ENCODE results near the gene ARHGAP28.
"Not testable (repeated sequence)": the region's sequence is repeated elsewhere in the genome, so short reads cannot be mapped to it uniquely, and the experiment has no call there.

The ARHGAP28 gene

GRCh38 chr18:6775702-6776101 is 46.2 kb downstream of the ARHGAP28 start:
- DNase-seq (ENCODE audit: low spot score): no peak

- DNase-seq (ENCODE audit: low spot score): no peak
Measured at GRCh38 chr18:6776188-6776587, 46.7 kb downstream of the ARHGAP28 start.

- no peak for DNase-seq (ENCODE audit: low spot score)
Measured at GRCh38 chr18:6777509-6777908, 48.0 kb downstream of the ARHGAP28 start.

DNA sequence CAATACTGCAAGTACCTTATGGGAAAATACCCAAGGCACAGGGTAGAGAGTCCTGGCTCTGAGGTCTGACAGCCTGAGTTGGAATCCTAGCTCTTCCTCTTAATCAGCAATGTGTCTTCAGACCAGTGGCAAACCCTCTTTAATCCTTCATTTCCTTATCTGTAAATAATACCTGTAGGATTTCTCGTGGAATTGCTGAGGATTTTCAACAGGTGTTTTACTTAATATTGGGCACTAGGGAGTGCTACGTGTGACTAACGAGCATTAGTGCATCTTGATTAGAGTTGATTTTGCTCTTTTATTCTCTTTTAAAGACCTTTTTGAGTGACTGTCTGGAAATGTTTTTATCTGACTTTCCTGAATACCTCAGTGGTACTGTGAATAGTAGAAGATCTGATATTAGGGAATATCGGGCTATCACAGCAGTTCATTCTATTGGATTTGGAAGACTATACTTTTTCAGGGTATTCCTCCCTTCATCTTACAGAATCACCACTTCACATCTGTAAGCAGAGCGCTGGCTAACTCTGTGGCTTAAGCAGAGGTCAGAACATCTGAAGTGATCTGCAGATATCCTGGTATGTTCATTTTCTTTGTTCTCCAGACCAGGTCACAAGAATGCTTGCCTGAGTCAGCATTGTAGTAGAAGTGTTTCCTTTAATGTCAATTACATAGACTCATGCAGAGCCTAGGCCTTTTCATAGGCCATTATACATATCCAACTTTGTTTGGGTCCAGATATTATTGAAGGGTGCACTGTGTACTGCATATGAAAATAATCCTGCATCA is 49.1 kb downstream of the ARHGAP28 start:
- no peak for DNase-seq (ENCODE audit: low spot score)

DNA sequence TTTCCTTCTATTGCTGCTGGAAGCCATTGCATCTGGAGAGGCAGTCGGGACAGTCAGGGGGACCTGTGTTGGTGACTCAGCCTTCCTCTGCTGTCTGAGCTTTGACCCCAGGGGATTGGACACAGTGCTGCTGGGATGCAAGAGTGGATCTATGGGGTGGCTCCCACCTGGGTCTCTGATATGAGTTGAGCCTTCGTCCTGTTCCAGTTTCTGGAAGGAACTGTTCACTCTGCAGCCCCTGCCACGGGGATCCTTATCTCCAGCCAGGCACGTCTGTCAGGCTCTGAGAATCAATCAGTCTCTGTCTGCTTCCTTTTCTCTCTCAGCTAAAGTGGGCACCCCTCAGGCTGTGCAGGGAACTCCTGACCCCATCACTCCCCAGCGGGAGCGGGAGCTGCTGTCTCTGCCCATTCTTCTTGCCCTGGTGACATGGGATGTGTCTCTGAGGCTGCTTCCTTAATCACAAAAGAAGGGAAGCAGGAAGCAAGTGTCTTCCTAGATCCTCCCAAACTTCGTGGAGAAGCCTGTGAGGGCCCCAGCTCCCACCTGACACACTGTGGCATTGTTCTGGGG is 51.7 kb downstream of the ARHGAP28 start:
- DNase-seq (ENCODE audit: low spot score): no peak

DNA sequence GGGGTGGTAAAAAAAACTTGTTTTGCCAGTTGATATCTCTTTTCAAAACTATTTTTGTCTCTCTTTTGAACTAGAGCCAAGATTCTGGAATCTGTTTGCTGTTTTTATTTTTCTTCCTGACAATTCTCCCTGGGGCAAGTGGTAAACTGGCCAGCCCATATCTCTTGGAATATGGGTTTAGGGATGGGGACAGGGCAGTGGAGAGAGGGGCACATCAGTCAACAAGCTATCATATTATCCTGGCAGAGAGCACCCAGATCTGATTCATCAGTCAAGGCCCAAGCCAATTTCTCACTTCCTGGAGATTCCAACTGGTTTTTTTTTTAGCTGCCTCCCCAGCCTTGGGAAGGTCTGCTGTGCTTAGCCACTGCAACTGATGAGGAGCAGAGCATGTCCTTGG is 52.3 kb downstream of the ARHGAP28 start:
- DNase-seq (ENCODE audit: low spot score): no peak

DNA sequence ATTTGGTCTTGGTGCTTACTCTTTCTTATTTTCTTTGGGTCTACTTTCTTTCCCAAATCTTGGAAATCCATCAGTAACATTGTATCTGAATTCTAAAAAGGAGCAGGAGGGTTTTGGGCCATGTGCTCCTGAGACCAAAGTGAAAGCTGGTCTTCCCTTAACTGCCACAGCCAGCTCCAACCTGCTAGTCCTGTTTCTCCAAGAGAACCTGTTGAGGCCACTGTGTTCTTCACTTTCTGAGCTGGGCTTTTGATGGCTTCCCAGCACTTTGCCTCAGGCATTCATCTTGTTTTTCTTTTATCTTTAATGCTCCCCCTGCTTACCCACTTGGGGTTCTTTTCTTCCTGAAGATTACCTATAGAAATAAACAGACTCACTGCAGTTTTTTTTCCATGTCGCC is 53.3 kb downstream of the ARHGAP28 start:
- no peak for DNase-seq (ENCODE audit: low spot score)

DNA sequence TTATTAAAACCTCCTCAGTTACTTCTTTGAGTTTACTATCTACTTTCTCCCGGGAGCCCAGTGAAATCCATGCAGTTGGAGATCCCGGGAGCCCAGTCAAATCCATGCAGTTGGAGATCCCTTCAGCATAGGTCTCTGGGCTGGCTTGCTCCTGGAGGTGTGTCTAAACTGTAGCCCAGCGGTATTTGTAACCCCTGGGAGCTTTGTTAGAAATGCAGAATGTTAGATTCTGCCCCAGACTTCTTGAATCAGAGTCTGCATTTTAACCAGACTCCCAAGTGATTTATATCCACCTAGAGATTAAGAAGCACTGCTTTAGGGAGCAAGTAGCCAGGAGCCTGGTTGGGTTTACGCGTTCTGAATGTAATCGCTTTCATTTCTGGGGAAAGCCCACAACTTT is 54.5 kb downstream of the ARHGAP28 start:
- no peak for DNase-seq (ENCODE audit: low spot score)

DNA sequence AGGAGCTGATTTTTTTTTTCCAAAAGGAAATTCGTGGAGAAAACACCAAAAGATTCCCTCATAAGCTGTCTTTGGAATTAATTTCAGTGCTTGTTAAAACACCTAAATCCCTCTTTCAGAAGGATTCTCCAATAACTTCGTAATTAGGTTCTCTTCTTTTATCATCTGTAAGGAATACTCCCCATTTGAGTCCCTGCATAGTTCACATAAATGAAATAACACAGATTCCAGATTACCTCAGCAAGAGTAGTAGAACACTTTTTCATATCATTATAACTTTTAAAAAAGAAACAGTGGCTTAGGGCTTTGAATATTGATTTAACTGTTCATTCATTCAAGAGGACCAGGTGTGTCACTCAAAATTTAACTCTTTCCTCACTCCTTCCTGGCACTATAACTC is 55.5 kb downstream of the ARHGAP28 start:
- no peak for DNase-seq (ENCODE audit: low spot score)

DNA sequence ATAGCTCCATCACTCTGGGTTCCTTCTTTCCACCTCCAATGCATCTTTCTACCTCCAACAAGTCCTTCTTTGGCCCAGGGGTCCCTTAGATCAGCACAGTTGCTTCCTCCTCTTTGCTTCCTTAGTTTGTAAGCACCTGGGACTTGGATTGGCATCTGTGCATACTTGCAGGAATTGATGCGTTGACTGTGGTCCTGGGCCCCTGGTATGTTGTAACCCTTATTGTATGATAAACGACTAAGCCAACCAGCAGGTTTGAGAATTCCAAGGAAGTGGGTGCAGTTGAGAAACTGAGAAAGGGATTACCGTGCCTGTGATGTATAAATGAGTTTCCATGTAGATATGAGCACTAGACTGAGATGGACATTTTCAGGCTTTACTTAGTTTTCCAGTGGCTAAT is 55.9 kb downstream of the ARHGAP28 start:
- DNase-seq (ENCODE audit: low spot score): no peak

DNA sequence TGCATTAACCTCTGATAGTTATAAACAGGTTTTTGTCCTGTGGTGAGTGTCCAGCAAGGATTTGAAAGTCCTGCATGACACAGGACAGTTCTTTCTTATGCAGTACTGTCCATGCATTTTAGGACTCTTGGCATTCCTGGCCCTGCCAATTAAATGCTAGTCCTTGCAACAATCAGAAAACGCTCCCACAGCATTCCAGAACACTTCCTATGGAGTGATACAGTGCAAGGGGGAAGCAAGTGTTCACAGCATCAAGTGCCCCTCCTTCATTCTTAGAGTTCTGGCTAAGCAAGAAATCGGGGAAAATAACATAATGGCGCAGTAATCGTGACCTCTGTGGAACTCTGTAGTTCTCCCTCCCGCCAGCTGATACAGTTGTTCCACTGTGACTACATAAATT is 62.9 kb downstream of the ARHGAP28 start:
- DNase-seq (ENCODE audit: low spot score): no peak

DNA sequence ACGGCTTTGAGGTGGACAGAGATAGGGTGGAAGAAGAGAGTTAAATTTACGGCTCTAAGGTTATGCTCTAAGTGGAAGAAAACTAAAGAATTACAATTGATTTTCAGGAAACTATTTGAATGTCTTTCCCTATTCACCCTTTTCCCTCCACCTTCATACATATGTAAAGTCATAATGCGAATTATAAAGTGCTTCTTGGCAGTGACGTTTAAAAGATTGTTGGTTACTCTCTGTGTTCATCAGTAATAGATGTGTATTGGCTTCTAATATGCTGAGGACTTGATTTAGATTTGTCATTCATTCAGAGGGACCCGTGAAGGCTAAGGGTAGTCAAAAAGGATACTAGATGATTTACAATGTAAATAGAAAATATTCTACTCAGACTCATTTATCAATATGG is 63.9 kb downstream of the ARHGAP28 start:
- DNase-seq (ENCODE audit: low spot score): no peak

DNA sequence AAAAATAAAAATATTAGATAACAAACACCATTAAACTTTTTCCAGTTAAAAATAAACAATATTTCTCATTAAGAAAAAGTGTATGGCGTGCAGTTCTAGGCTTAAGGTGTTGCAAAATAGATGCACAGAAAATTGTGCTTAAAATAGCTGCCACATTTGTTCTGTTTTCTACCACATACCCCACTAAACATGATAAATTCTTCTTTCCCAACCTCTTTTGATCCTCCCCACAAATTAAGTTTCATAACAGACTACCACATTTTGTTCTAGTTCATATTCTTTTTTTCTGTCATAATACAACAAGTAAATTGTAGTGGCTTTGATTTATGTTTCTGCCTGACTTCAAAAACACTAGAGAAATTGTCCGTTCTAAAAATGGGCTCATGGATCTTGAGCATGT is 64.5 kb downstream of the ARHGAP28 start:
- DNase-seq (ENCODE audit: low spot score): no peak

- no peak for DNase-seq (ENCODE audit: low spot score)
Measured at GRCh38 chr18:6795307-6795706, 65.8 kb downstream of the ARHGAP28 start.

GRCh38 chr18:6796511-6796910 is 67.0 kb downstream of the ARHGAP28 start:
- DNase-seq (ENCODE audit: low spot score): no peak

GRCh38 chr18:6797171-6797570 is 67.7 kb downstream of the ARHGAP28 start:
- DNase-seq (ENCODE audit: low spot score): no peak

- no peak for DNase-seq (ENCODE audit: low spot score)
Measured at GRCh38 chr18:6798896-6799295, 69.4 kb downstream of the ARHGAP28 start.

- not testable (repeated sequence) for DNase-seq (ENCODE audit: low spot score)
Measured at GRCh38 chr18:6800309-6800708, 70.8 kb downstream of the ARHGAP28 start.

DNA sequence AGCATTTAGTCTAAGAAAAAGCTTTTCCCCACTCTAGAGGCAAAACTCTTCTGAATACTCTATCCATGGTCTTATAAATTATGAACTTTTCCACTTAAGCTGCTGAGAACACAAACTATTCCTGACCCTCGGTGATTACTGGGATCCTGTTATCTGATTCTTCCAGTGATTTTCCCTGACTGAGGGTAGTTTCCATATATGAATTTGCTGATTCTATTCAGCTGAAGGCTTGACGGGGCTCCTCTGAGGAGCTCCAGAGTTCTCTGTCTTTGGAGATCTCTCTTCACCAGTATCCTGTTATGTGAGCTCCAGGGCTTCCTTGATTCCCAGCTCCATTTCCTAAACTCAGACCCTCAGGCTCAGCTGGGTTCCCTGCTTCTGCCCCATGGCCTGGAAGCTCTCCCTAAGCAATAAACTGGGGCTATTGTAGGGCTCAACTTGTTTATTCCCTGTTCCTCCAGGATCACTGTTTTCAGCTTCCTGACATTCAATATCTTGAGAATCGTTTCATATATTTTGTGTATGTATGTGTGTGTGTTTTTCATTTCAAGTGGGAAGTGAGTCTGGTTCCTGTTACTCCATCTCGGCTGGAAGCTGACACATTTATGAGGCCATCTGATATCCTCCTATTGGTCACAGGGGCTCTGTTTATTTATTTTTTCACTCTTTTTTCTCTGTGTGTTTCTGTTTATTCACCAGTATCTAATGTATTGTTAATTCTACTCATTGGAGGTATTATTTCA is 78.2 kb downstream of the ARHGAP28 start:
- no peak for DNase-seq (ENCODE audit: low spot score)

GRCh38 chr18:6810191-6810590 is 80.7 kb downstream of the ARHGAP28 start:
- no peak for DNase-seq (ENCODE audit: low spot score)

DNA sequence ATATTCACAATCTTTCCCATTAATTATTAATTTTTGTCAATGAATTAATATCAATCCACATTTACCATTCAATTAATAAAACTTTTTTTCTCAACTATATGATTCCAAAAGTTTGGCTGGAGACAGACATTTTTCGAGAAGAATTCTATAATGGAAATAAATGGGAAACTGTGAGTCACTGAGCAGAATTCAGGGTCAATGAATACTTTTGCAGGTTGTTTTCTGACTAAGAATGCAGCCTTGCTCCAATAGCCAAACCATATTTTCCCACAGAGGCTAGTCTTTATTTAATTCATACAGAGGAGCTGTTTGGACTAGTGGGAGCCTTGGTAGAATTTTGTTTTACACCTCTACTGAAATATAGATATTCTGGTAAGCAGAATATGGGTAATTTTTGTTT is 82.3 kb downstream of the ARHGAP28 start:
- no peak for DNase-seq (ENCODE audit: low spot score)

DNA sequence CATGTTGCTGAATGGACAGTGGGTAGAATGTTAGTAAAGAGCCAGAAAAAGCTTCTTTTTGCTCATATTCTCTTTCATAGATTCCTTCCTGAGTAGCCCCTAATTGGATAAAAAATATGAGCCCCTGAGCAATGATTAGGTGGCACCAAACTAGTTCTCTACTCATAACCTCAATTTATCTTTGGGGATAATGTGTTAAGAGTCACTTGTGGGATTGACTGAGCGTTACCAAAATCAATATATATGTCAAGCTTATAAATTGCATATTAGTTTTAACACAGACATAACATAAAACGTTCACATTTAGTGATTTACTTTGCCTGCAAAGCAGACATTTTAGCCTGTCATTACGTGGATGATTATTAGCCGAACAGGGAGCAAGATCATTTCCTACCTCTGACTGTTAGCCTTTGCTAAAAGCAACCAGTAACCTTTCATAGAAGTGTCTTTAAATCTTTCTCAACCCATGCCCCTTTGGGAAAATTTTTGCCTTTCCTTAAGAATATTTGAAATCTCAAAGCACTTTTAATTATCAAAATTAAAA is 85.4 kb downstream of the ARHGAP28 start:
- DNase-seq (ENCODE audit: low spot score): no peak

DNA sequence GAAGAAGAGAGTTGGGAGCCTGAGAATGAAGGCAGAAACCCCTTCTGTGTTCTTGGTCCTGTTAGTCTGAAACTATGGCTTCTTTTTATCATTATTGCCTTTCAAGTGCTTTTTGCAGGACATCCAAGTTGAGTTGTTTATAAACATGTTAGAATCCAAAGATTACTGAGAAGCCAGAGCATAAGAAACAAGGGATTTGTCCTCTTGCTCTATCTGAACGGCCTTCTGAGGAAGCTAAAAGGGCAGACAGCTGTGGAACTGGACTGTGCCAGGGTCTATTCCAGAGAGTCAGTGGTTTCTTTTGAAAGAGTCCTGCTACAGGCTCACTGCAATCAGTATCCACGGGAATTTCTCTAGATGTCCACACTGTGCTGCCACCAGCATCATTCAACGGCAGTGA is 86.6 kb downstream of the ARHGAP28 start:
- DNase-seq (ENCODE audit: low spot score): no peak
